PFSK-1 (cell line): ENCODE data around the gene IFNGR2.

ENCODE experiments used
- POLR2AphosphoS5 ChIP-seq: IDR thresholded peaks from 2 replicates; pipeline ENCODE4 v1.6.1; 2012; ENCODE audit warnings: low read depth, mild to moderate bottlenecking, control low read depth, low read length, moderate library complexity
- REST ChIP-seq, 2 experiments: IDR thresholded peaks; 2 replicates each; pipeline versions ENCODE4 v1.6.1 to v1.8.0; 2011 to 2012; ENCODE audit warnings: low read depth in 2 of 2, low read length in 2 of 2, control low read depth in 1 of 2, inconsistent platforms in 1 of 2, mild to moderate bottlenecking in 1 of 2, moderate library complexity in 1 of 2; ENCODE audit not compliant: insufficient read depth in 1 of 2
- TAF1 ChIP-seq: IDR thresholded peaks from 2 replicates; pipeline ENCODE4 v1.6.1; 2012; ENCODE audit warnings: low read length, control low read depth, borderline replicate concordance; ENCODE audit not compliant: insufficient read depth

- TF ChIP-seq POLR2AphosphoS5 = no peak
- no peak for TF ChIP-seq TAF1
- no peak for TF ChIP-seq REST (IDR thresholded peaks at IDR 0.05; ENCODE audit: insufficient read depth in 1 of 2, low read depth in 2 of 2, low read length in 2 of 2)
Observed at GRCh38 chr21:33411949-33412430, 8.8 kb downstream of the IFNGR2 start.
